Measurements from ENCODE around the gene MAN1B1.

- TF ChIP-seq CTCF (IDR thresholded peaks at IDR 0.05; ENCODE audit: low read length) (no peak), EZH2phosphoT487 (IDR thresholded peaks at IDR 0.05; ENCODE audit: low read length) (no peak), EZH2 (optimal IDR thresholded peaks at IDR 0.05; ENCODE audit: low read depth, low read length) (no peak)
These were observed 40.7 kb downstream of the MAN1B1 start for GRCh38 chr9:137127301-137128157.

Data from MM.1S (cell line).